PC-9 (cell line): ENCODE results near the gene OR9A4. TPM values are rescaled to one million over a fixed set of nuclear protein-coding genes. Genes with fewer than 3 reads are reported as not detected.
A peak's percentile ranks its signal among the peaks of the same experiment; 100 is the strongest.

ENCODE experiments used
- Bru-seq: library from RNA; stranded (reverse); fragments of 400-500 nt; gene quantifications from one replicate; lab custom pipeline; 2021; lab: Mats Ljungman, UMichigan
- BruChase-seq, 2 experiments: library from RNA; stranded (reverse); fragments of 400-500 nt; gene quantifications; one replicate each; lab custom pipeline; 2021; lab: Mats Ljungman, UMichigan
- BruUV-seq: library from RNA; stranded (reverse); fragments of 400-500 nt; replicated peaks from 2 replicates; lab custom pipeline; 2021; lab: Mats Ljungman, UMichigan
- CTCF ChIA-PET: fragments of 300-600 bp; sonication (Branson Sonifier 250); formaldehyde crosslinking; loops from one replicate; lab custom pipeline; 2022; ENCODE audit warnings: antibody characterized with exemption; lab: Charles Lee
- POLR2A ChIA-PET: fragments of 300-600 bp; sonication (Branson Sonifier 250); formaldehyde crosslinking; loops from one replicate; lab custom pipeline; 2022; ENCODE audit warnings: antibody characterized with exemption; ENCODE audit not compliant: unreplicated experiment; lab: Charles Lee
- DNase-seq, 2 experiments: peaks; one replicate each; pipeline versions ENCODE4 v3.0.0 to v3.0.0-alpha.2; 2015 to 2022; ENCODE audit warnings: mixed read lengths in 1 of 2
- H2AFZ ChIP-seq: fragments of 200-600 bp; sonication (generic); 2 replicates; pipeline ENCODE4 v1.8.1; 2017; ENCODE audit warnings: antibody characterized with exemption
- H3F3A ChIP-seq: fragments of 200-600 bp; sonication (generic); 2 replicates; pipeline ENCODE4 v1.8.1; 2017; ENCODE audit warnings: antibody characterized with exemption, mild to moderate bottlenecking, low read depth; ENCODE audit not compliant: insufficient read depth
- H3K27ac ChIP-seq: fragments of 200-600 bp; sonication (generic); 2 replicates; pipeline ENCODE4 v1.6.1; 2016; ENCODE audit warnings: mixed run types
- H3K27me3 ChIP-seq: fragments of 200-600 bp; sonication (generic); 2 replicates; pipeline ENCODE4 v1.6.1; 2016; ENCODE audit warnings: low read depth, mixed run types; ENCODE audit not compliant: insufficient read depth
- H3K36me3 ChIP-seq: fragments of 200-600 bp; sonication (generic); 2 replicates; pipeline ENCODE4 v1.6.1; 2016; ENCODE audit warnings: low read depth, mixed run types
- H3K4me1 ChIP-seq: fragments of 200-600 bp; sonication (generic); replicated peaks from 2 replicates; pipeline ENCODE4 v1.6.1; 2016; ENCODE audit warnings: mixed run types; ENCODE audit not compliant: insufficient read depth
- H3K4me2 ChIP-seq: fragments of 200-600 bp; sonication (generic); 2 replicates; pipeline ENCODE4 v1.6.1; 2017; ENCODE audit warnings: mixed run types
- H3K4me3 ChIP-seq: fragments of 200-600 bp; sonication (generic); 2 replicates; pipeline ENCODE4 v1.6.1; 2016; ENCODE audit warnings: mixed run types
- H3K79me2 ChIP-seq: fragments of 200-600 bp; sonication (generic); 2 replicates; pipeline ENCODE4 v1.6.1; 2017; ENCODE audit warnings: low read depth, mixed run types
- H3K9me2 ChIP-seq: fragments of 200-600 bp; sonication (generic); 2 replicates; pipeline ENCODE4 v1.8.1; 2017; ENCODE audit warnings: mild to moderate bottlenecking; ENCODE audit not compliant: insufficient read depth
- H3K9me3 ChIP-seq: fragments of 200-600 bp; sonication (generic); 2 replicates; pipeline ENCODE4 v1.8.1; 2016; ENCODE audit warnings: low read depth; ENCODE audit not compliant: insufficient read depth
- H4K20me1 ChIP-seq: fragments of 200-600 bp; sonication (generic); 2 replicates; pipeline ENCODE4 v1.8.1; 2017; ENCODE audit not compliant: insufficient read depth
- EZH2 ChIP-seq: fragments of 200-600 bp; sonication (generic); IDR thresholded peaks from 2 replicates; pipeline ENCODE4 v1.8.0; 2017; ENCODE audit warnings: antibody characterized with exemption, low read depth
- intact Hi-C: fragments of 100-400 bp; cut with micrococcal nuclease; formaldehyde crosslinking; loops from one replicate; pipeline ENCODE4 v1.10.0; 2022; ENCODE audit not compliant: unreplicated experiment
- long read RNA-seq: library from polyadenylated mRNA; stranded (forward); transcript quantifications from one replicate; pipeline ENCODE4 v2.0.0, GENCODE V29; 2022
- total RNA-seq: library from RNA; stranded (reverse); gene quantifications from 2 replicates; pipeline ENCODE4 v1.2.3, GENCODE V29; 2021
- TF ChIP-seq, protein P1 (sequence below): fragments of 200-600 bp; sonication (generic); conservative IDR thresholded peaks from 2 replicates; pipeline ENCODE4 v1.6.1; 2017; ENCODE audit warnings: mixed run types, antibody characterized with exemption, mild to moderate bottlenecking, moderate library complexity

The OR9A4 gene, protein sequence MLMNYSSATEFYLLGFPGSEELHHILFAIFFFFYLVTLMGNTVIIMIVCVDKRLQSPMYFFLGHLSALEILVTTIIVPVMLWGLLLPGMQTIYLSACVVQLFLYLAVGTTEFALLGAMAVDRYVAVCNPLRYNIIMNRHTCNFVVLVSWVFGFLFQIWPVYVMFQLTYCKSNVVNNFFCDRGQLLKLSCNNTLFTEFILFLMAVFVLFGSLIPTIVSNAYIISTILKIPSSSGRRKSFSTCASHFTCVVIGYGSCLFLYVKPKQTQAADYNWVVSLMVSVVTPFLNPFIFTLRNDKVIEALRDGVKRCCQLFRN
- total RNA-seq (not detected in 2 replicates), Bru-seq, nascent RNA (not detected), BruChase-seq, experiment 1, labeled RNA remaining after a 2-hour chase (percentile 20 among the genes with signal in this experiment), BruChase-seq, experiment 2, labeled RNA remaining after a 6-hour chase (percentile 27 among the genes with signal in this experiment)
- long read RNA-seq = 0 reads

DNA sequence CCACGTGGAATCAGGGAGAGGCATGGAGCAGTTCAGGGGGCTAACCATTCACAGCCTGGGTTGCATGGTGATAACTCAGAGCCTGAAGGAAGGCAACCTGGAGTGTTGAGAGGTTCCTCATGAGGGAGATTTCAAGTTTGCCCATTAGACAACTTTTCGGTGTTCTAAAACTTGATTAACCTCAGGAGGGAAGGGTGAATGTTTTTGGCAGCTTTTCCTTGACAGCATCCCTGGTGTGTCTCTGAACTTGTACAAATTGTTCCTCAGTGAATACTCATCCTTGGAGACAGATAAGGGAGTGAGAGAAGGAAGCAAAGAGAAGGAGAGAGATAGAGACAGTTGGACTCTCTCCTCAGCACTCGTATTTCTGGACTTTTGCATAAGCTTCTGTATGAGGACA, at the start of gene OR9A4:
Gene OR9A4 (plus strand): TSS at position 301 of the 400 bp plus-strand sequence. CDS start 2,477 bp downstream, outside the sequence.
- Histone ChIP-seq H3K9me2 (no peaks in the 10 kb centered on the region), H2AFZ (no peak within 1 kb of the TSS), H3K4me1 (0 out of 2 replicates have a peak, but pooled peaks cover 3% of the 10 kb centered on the region), H3K27me3 (no peaks in the 10 kb centered on the region), H3K79me2 (no peaks in the 10 kb centered on the region), H3F3A (no peaks in the 10 kb centered on the region), H3K36me3 (no peaks in the 10 kb centered on the region), H4K20me1 (no peaks in the 10 kb centered on the region), H3K9me3 (no peaks in the 10 kb centered on the region), H3K27ac (no peak within 1 kb of the TSS), H3K4me2 (no peak within 1 kb of the TSS), H3K4me3 (no peak within 1 kb of the TSS)
- no TSS peak for BruUV-seq
- DNase-seq = no peak
- intact Hi-C loops = no loop called here
- no peak for TF ChIP-seq EZH2
- TF ChIP-seq, protein P1, sequence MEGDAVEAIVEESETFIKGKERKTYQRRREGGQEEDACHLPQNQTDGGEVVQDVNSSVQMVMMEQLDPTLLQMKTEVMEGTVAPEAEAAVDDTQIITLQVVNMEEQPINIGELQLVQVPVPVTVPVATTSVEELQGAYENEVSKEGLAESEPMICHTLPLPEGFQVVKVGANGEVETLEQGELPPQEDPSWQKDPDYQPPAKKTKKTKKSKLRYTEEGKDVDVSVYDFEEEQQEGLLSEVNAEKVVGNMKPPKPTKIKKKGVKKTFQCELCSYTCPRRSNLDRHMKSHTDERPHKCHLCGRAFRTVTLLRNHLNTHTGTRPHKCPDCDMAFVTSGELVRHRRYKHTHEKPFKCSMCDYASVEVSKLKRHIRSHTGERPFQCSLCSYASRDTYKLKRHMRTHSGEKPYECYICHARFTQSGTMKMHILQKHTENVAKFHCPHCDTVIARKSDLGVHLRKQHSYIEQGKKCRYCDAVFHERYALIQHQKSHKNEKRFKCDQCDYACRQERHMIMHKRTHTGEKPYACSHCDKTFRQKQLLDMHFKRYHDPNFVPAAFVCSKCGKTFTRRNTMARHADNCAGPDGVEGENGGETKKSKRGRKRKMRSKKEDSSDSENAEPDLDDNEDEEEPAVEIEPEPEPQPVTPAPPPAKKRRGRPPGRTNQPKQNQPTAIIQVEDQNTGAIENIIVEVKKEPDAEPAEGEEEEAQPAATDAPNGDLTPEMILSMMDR = no peak
- POLR2A ChIA-PET = no interaction called here
- CTCF ChIA-PET = no interaction called here

DNA sequence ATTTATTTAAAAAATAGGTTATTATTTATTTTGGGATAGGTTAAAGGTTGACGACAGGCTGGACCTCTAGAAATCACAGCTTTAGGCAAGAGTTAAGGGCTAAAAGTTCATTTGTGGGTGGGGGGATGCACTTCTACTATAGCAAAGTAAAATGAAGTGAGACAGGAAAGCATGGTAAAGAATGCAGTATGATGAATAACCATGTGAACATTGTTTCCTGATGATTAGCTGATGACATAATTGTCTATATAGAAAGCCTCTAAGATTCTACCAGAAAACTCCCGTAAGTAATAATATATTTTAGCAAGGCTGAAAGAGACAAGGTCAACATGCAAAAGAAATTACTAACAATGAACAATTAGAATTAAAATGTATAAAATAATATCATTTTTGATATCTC, 49.2 kb upstream of the OR9A4 start:
- ChIA-PET CTCF (no interaction called here), POLR2A (no interaction called here)
- Histone ChIP-seq H2AFZ (no peak overlapping the region), H3K4me3 (no peak overlapping the region), H4K20me1 (no peaks in the 10 kb centered on the region), H3F3A (peaks cover 12% of the 10 kb centered on the region; the same call in 1 of the 2 replicates), H3K9me2 (no peaks in the 10 kb centered on the region), H3K4me2 (no peak overlapping the region), H3K36me3 (no peaks in the 10 kb centered on the region), H3K27ac (no peak overlapping the region), H3K27me3 (no peaks in the 10 kb centered on the region), H3K79me2 (no peaks in the 10 kb centered on the region), H3K9me3 (0 out of 2 replicates have a peak, but pooled peaks cover 3% of the 10 kb centered on the region), H3K4me1 (peaks cover 14% of the 10 kb centered on the region)
- intact Hi-C loops = no loop called here
- BruUV-seq = no TSS peak
- DNase-seq = no peak
- TF ChIP-seq, protein P1 = no peak
- no peak for TF ChIP-seq EZH2

DNA sequence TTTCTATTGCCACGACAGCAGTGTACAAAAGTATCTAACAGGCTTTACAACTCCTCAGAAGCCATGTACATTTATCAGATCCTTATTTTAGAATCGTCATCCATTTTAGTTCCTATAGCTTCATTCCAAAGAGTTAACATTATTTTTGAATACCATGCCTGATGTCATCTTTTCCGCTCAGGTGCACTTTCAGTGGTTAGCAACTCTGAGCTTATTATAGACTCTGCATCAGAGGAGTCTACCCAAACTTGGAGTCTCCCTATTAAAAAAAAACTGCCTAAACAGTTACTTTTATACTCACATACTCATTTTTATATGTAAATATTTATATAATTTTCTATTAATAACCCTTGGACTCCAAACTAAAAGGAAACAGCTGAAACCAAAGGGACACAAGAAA, 43.3 kb upstream of the OR9A4 start:
- Histone ChIP-seq H3K27me3 (no peaks in the 10 kb centered on the region), H3K4me1 (no peaks in the 10 kb centered on the region), H3F3A (no peaks in the 10 kb centered on the region), H3K79me2 (no peaks in the 10 kb centered on the region), H4K20me1 (no peaks in the 10 kb centered on the region), H3K4me3 (no peak overlapping the region), H2AFZ (no peak overlapping the region), H3K9me2 (no peaks in the 10 kb centered on the region), H3K27ac (no peak overlapping the region), H3K36me3 (no peaks in the 10 kb centered on the region), H3K9me3 (0 out of 2 replicates have a peak, but pooled peaks cover under 1% of the 10 kb centered on the region), H3K4me2 (no peak overlapping the region)
- no peak for TF ChIP-seq EZH2
- TF ChIP-seq, protein P1 = no peak
- ChIA-PET POLR2A (no interaction called here), CTCF (interaction anchor here (0.5 to 0.6 kb wide), 2 partner anchors 249 to 467 kb away, joined by 3 to 6 read pairs; no protein-coding TSS in a partner anchor)
- DNase-seq = no peak
- no TSS peak for BruUV-seq
- intact Hi-C loops = no loop called here
